DOHH2 (cell line): ENCODE results near the gene USP32.

Experiments
- H3F3A ChIP-seq: fragments of 200-600 bp; sonication (generic), shearing (Covaris generic); 2 replicates; pipeline ENCODE4 v1.6.0; 2016; ENCODE audit warnings: antibody characterized with exemption, mild to moderate bottlenecking; ENCODE audit not compliant: control insufficient read depth, insufficient read depth
- H3K27ac ChIP-seq: fragments of 200-600 bp; sonication (generic); 2 replicates; pipeline ENCODE4 v1.5.1; 2014; ENCODE audit warnings: low read depth, mild to moderate bottlenecking, low read length, moderate library complexity
- H3K27me3 ChIP-seq: fragments of 200-600 bp; sonication (generic); 2 replicates; pipeline ENCODE4 v1.6.1; 2014; ENCODE audit warnings: mild to moderate bottlenecking, low read length, mixed read lengths; ENCODE audit not compliant: control insufficient read depth
- H3K36me3 ChIP-seq: fragments of 200-600 bp; sonication (generic); 2 replicates; pipeline ENCODE4 v1.6.1; 2014; ENCODE audit warnings: mild to moderate bottlenecking, low read length, moderate library complexity, mixed read lengths; ENCODE audit not compliant: control insufficient read depth
- H3K4me1 ChIP-seq: fragments of 200-600 bp; sonication (generic); 2 replicates; pipeline ENCODE4 v1.6.1; 2014; ENCODE audit warnings: mild to moderate bottlenecking, low read length, mixed read lengths; ENCODE audit not compliant: control insufficient read depth
- H3K4me2 ChIP-seq: fragments of 200-600 bp; sonication (generic); 2 replicates; pipeline ENCODE4 v1.6.0; 2014; ENCODE audit warnings: mild to moderate bottlenecking, low read length, moderate library complexity
- H3K4me3 ChIP-seq: fragments of 200-600 bp; sonication (generic); 2 replicates; pipeline ENCODE4 v1.5.1; 2014; ENCODE audit warnings: mild to moderate bottlenecking, low read length, mixed read lengths
- H3K79me2 ChIP-seq: fragments of 200-600 bp; sonication (generic); 2 replicates; pipeline ENCODE4 v1.6.1; 2014; ENCODE audit warnings: mild to moderate bottlenecking, low read length, mixed read lengths; ENCODE audit not compliant: control insufficient read depth
- H3K9me2 ChIP-seq: fragments of 200-600 bp; sonication (generic); replicated peaks from 2 replicates; pipeline ENCODE4 v1.6.1; 2014; ENCODE audit warnings: mild to moderate bottlenecking, low read length, mixed read lengths; ENCODE audit not compliant: control insufficient read depth
- H3K9me3 ChIP-seq: fragments of 200-600 bp; sonication (generic); 2 replicates; pipeline ENCODE4 v1.6.1; 2014; ENCODE audit warnings: antibody characterized with exemption, low read length, mixed read lengths; ENCODE audit not compliant: control insufficient read depth, insufficient read depth
- H4K20me1 ChIP-seq: fragments of 200-600 bp; sonication (generic); 2 replicates; pipeline ENCODE4 v1.6.0; 2014; ENCODE audit warnings: low read depth, mild to moderate bottlenecking, antibody characterized with exemption, low read length, moderate library complexity; ENCODE audit not compliant: control insufficient read depth, insufficient read depth
- EZH2phosphoT487 ChIP-seq: fragments of 200-600 bp; sonication (generic); IDR thresholded peaks from 2 replicates; pipeline ENCODE4 v1.6.1; 2017; ENCODE audit warnings: borderline replicate concordance, mild to moderate bottlenecking, antibody characterized with exemption, low read length, moderate library complexity, mixed read lengths
- TF ChIP-seq, protein P1 (sequence below): fragments of 200-600 bp; sonication (generic); IDR thresholded peaks from one replicate; pipeline ENCODE4 v1.5.1; 2014; ENCODE audit warnings: antibody characterized with exemption, mild to moderate bottlenecking, low read depth, low read length; ENCODE audit not compliant: poor library complexity, severe bottlenecking

The USP32 gene

DNA sequence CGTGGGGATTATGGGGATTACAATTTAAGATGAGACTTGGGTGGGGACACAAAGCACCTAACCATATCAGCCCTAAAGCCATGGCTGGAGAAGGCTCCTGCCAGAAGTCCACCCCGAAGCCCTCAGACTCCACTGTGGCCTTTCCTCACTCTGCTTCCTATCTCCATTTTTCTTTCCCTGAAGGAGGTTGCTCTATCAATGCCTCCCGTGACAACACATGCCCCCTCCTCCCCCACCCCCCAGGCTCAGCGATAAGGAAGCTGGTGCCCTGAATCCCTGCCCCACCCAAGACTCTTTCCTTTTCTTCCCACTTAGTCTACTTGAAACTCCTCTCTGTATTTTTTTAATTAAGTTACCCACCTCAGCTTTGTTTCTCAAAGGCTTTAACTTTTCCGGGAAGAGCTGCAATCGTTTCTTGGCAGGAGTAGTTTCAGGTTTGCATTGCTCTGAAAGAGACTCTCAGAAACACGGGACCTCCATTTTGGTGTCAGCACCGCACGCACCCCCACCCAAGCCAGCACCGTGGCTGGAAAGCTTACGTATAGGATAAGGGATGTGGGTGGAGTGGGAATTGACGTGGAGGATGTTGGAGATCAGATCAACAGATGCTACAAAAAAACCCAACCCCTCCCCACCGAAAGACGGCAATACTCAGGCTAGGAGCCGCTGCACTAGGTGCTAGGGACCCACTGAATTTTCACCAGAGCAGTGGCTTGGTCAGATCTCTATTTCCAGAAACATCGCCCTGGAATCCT is 257.4 kb downstream of the USP32 start:
- Histone ChIP-seq H3K4me3 (no peak overlapping the region), H3K36me3 (no peaks in the 10 kb centered on the region), H3K79me2 (no peaks in the 10 kb centered on the region), H3K4me1 (peaks cover 12% of the 10 kb centered on the region), H4K20me1 (no peaks in the 10 kb centered on the region), H3K4me2 (peak overlapping the region; percentile 33), H3K27me3 (peaks cover 35% of the 10 kb centered on the region), H3F3A (no peaks in the 10 kb centered on the region), H3K27ac (no peak overlapping the region), H3K9me2 (no peaks in the 10 kb centered on the region), H3K9me3 (no peaks in the 10 kb centered on the region)
- no peak for TF ChIP-seq EZH2phosphoT487
- TF ChIP-seq, protein P1, sequence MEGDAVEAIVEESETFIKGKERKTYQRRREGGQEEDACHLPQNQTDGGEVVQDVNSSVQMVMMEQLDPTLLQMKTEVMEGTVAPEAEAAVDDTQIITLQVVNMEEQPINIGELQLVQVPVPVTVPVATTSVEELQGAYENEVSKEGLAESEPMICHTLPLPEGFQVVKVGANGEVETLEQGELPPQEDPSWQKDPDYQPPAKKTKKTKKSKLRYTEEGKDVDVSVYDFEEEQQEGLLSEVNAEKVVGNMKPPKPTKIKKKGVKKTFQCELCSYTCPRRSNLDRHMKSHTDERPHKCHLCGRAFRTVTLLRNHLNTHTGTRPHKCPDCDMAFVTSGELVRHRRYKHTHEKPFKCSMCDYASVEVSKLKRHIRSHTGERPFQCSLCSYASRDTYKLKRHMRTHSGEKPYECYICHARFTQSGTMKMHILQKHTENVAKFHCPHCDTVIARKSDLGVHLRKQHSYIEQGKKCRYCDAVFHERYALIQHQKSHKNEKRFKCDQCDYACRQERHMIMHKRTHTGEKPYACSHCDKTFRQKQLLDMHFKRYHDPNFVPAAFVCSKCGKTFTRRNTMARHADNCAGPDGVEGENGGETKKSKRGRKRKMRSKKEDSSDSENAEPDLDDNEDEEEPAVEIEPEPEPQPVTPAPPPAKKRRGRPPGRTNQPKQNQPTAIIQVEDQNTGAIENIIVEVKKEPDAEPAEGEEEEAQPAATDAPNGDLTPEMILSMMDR, result no peak

DNA sequence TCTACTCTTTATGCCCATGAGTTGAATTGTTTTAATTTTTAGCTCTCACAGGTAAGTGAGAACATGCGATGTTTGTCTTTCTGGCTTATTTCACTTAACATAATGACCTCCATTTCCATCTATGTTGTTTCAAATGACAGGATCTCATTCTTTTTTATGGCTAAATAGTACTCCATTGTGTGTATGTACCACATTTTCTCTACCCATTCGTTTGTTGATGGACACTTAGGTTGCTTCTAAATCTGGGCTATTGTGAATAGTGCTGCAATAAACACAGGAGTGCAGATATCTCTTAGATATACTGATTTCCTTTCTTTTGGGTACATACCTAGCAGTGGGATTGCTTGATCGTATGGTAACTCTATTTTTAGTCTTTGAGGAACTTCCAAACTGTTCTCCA is 261.5 kb downstream of the USP32 start:
- Histone ChIP-seq H3K27ac (no peak overlapping the region), H3K79me2 (no peaks in the 10 kb centered on the region), H3K4me1 (peaks cover 7% of the 10 kb centered on the region), H3F3A (no peaks in the 10 kb centered on the region), H3K4me3 (no peak overlapping the region), H3K36me3 (no peaks in the 10 kb centered on the region), H3K4me2 (no peak overlapping the region), H3K27me3 (peaks cover 19% of the 10 kb centered on the region), H4K20me1 (no peaks in the 10 kb centered on the region), H3K9me2 (no peaks in the 10 kb centered on the region), H3K9me3 (no peaks in the 10 kb centered on the region)
- no peak for TF ChIP-seq EZH2phosphoT487
- TF ChIP-seq, protein P1, result no peak

DNA sequence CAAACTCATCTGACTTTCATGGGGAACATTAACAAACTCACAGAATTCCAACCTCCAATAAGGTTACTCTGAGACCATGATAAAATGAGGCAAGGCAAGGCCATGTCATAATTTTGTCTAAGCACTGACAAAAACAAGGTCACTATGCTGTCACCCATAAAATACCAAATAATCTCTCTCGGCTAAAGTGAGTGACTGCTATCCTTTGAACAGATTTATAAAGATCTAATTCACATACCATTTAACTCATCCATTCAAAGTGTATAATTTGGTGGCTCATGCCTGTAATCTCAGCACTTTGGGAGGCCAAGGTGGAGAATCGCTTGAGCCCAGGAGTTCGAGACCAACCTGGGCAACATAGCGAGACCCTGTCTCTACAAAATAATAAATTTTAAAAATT is 262.8 kb downstream of the USP32 start:
- TF ChIP-seq, protein P1, result no peak
- TF ChIP-seq EZH2phosphoT487, result no peak
- Histone ChIP-seq H3K4me1 (no peaks in the 10 kb centered on the region), H3K36me3 (no peaks in the 10 kb centered on the region), H3K4me3 (no peak overlapping the region), H3K27ac (no peak overlapping the region), H3K4me2 (no peak overlapping the region), H3K9me3 (no peaks in the 10 kb centered on the region), H3K9me2 (no peaks in the 10 kb centered on the region), H3F3A (no peaks in the 10 kb centered on the region), H3K79me2 (no peaks in the 10 kb centered on the region), H3K27me3 (peaks cover 6% of the 10 kb centered on the region), H4K20me1 (no peaks in the 10 kb centered on the region)
